HG03196 (cell line): ENCODE data around the gene PJA2.

ENCODE experiments used
- ATAC-seq: cut with Tn5 transposase; IDR thresholded peaks from one replicate; pipeline ENCODE4 v1.9.1; 2021; ENCODE audit not compliant: unreplicated experiment

The PJA2 gene

GRCh38 chr5:109350537-109351270, 59.1 kb downstream of the PJA2 start:
- no peak for ATAC-seq

- no peak for ATAC-seq
Measured at GRCh38 chr5:109349388-109349787, 60.4 kb downstream of the PJA2 start.

GRCh38 chr5:109347252-109347888, 62.4 kb downstream of the PJA2 start:
- no peak for ATAC-seq

- ATAC-seq, result no peak
Measured at GRCh38 chr5:109345699-109346098, 64.1 kb downstream of the PJA2 start.

GRCh38 chr5:109340351-109340750, 69.4 kb downstream of the PJA2 start:
- ATAC-seq, result no peak

GRCh38 chr5:109335114-109335513, 74.7 kb downstream of the PJA2 start:
- ATAC-seq, result no peak

- ATAC-seq, result no peak
Measured at GRCh38 chr5:109334056-109334455, 75.7 kb downstream of the PJA2 start.

- ATAC-seq, result no peak
Measured at GRCh38 chr5:109329333-109330237, 80.2 kb downstream of the PJA2 start.

GRCh38 chr5:109328626-109329025, 81.1 kb downstream of the PJA2 start:
- ATAC-seq, result no peak

- ATAC-seq, result no peak
Measured at GRCh38 chr5:109327570-109327969, 82.2 kb downstream of the PJA2 start.

- ATAC-seq, result no peak
Measured at GRCh38 chr5:109326919-109327318, 82.9 kb downstream of the PJA2 start.

- no peak for ATAC-seq
Measured at GRCh38 chr5:109325456-109325855, 84.3 kb downstream of the PJA2 start.

- ATAC-seq, result no peak
Measured at GRCh38 chr5:109324931-109325330, 84.8 kb downstream of the PJA2 start.

- ATAC-seq, result no peak
Measured at GRCh38 chr5:109324351-109324750, 85.4 kb downstream of the PJA2 start.

- no peak for ATAC-seq
Measured at GRCh38 chr5:109322694-109323093, 87.1 kb downstream of the PJA2 start.

- ATAC-seq, result no peak
Measured at GRCh38 chr5:109319351-109319750, 90.4 kb downstream of the PJA2 start.

- no peak for ATAC-seq
Measured at GRCh38 chr5:109318455-109319108, 91.2 kb downstream of the PJA2 start.

- no peak for ATAC-seq
Measured at GRCh38 chr5:109316634-109317033, 93.1 kb downstream of the PJA2 start.

GRCh38 chr5:109315245-109315644, 94.5 kb downstream of the PJA2 start:
- no peak for ATAC-seq

GRCh38 chr5:109313127-109313526, 96.6 kb downstream of the PJA2 start:
- no peak for ATAC-seq

GRCh38 chr5:109312695-109313094, 97.1 kb downstream of the PJA2 start:
- ATAC-seq, result no peak
